ENCODE results near the gene SYNE1.

- no peak for TF ChIP-seq POLR2AphosphoS5 (IDR thresholded peaks at IDR 0.05)
- TF ChIP-seq EP300 (IDR thresholded peaks at IDR 0.05), result no peak
Observed at GRCh38 chr6:152268846-152269442, 368.2 kb downstream of the SYNE1 start.

Measured in upper lobe of left lung (tissue), 4 donors.